ENCODE results near the gene MARCHF10.

Gene MARCHF10

GRCh38 chr17:62719586-62719985 lies 88.5 kb downstream of the MARCHF10 start:
- TF ChIP-seq CTCF (conservative IDR thresholded peaks at IDR 0.05) = no peak
- no peak overlapping the region for H3K27ac ChIP-seq

GRCh38 chr17:62718429-62718828 lies 89.7 kb downstream of the MARCHF10 start:
- no peak for TF ChIP-seq CTCF (conservative IDR thresholded peaks at IDR 0.05)

GRCh38 chr17:62717889-62718288 lies 90.2 kb downstream of the MARCHF10 start:
- no peak overlapping the region for H3K27ac ChIP-seq
- TF ChIP-seq CTCF (conservative IDR thresholded peaks at IDR 0.05) = no peak

More at GRCh38 chr17:62718429-62718828, 89.7 kb downstream of the MARCHF10 start:
- no peak overlapping the region for H3K27ac ChIP-seq

GRCh38 chr17:62717589-62717855 lies 90.6 kb downstream of the MARCHF10 start:
- H3K27ac ChIP-seq = no peak overlapping the region
- no peak for TF ChIP-seq CTCF (conservative IDR thresholded peaks at IDR 0.05)

GRCh38 chr17:62716834-62717588 lies 91.1 kb downstream of the MARCHF10 start:
- TF ChIP-seq CTCF (conservative IDR thresholded peaks at IDR 0.05) = no peak

GRCh38 chr17:62715882-62716390 lies 92.2 kb downstream of the MARCHF10 start:
- TF ChIP-seq CTCF (conservative IDR thresholded peaks at IDR 0.05) = no peak
- no peak overlapping the region for H3K27ac ChIP-seq

More at GRCh38 chr17:62716834-62717588, 91.1 kb downstream of the MARCHF10 start:
- no peak overlapping the region for H3K27ac ChIP-seq

GRCh38 chr17:62714016-62714777 lies 93.9 kb downstream of the MARCHF10 start:
- H3K27ac ChIP-seq = no peak overlapping the region
- TF ChIP-seq CTCF (conservative IDR thresholded peaks at IDR 0.05) = no peak

Data from VCaP (cell line).